ENCODE results near the gene SPAG7. TPM values are rescaled to one million over a fixed set of nuclear protein-coding genes. Genes with fewer than 3 reads are reported as not detected.

SPAG7 gene
- total RNA-seq, result 10 to 100 TPM; 18.6 to 19.8 TPM
- polyA plus RNA-seq, result 10 to 100 TPM; 32.1 to 66.3 TPM

- no peak for TF ChIP-seq FOXA2 (IDR thresholded peaks at IDR 0.05)
- no peak for TF ChIP-seq FOXA1 (IDR thresholded peaks at IDR 0.05)
- TF ChIP-seq CTCF (IDR thresholded peaks at IDR 0.05; ENCODE audit: low read depth, low read length, missing input control), result no peak
- TF ChIP-seq NR2F2 (IDR thresholded peaks at IDR 0.05), result no peak
- TF ChIP-seq ATF3 (IDR thresholded peaks at IDR 0.05), result no peak
- TF ChIP-seq HNF4G (IDR thresholded peaks at IDR 0.05), result peak; percentile 18
- peak; percentile 19 for TF ChIP-seq MAX (IDR thresholded peaks at IDR 0.05)
- TF ChIP-seq EGR1 (IDR thresholded peaks at IDR 0.05; ENCODE audit: low read depth in 2 of 2), result peak; percentile 95 to 97
- TF ChIP-seq SP1 (IDR thresholded peaks at IDR 0.05), result peak; percentile 74
- peak; percentile 57 for TF ChIP-seq REST (IDR thresholded peaks at IDR 0.05)
- peak; percentile 26 to 50 for TF ChIP-seq JUND (IDR thresholded peaks at IDR 0.05)
- TF ChIP-seq RAD21 (IDR thresholded peaks at IDR 0.05), result peak; percentile 62 to 72
- TF ChIP-seq GABPA (IDR thresholded peaks at IDR 0.05 in 1 of 2, conservative IDR thresholded peaks at IDR 0.05 in 1 of 2), result peak in 1 of 2 donors; percentile 56
- peak; percentile 10 for TF ChIP-seq ZBTB33 (IDR thresholded peaks at IDR 0.05)
- TF ChIP-seq TAF1 (conservative IDR thresholded peaks at IDR 0.05), result peak; percentile 17
- TF ChIP-seq YY1 (IDR thresholded peaks at IDR 0.05), result peak; percentile 99
- TF ChIP-seq RXRA (IDR thresholded peaks at IDR 0.05), result peak; percentile 68 to 85
- TF ChIP-seq HNF4A (conservative IDR thresholded peaks at IDR 0.05), result peak; percentile 26 to 46
- Histone ChIP-seq H3K9ac (ENCODE audit: low read depth in 1 of 2, low read length in 2 of 2) (peak within 1 kb of the TSS; percentile 84 to 92), H3K4me1 (ENCODE audit: control insufficient read depth in 4 of 4, insufficient read depth in 4 of 4, low read length in 3 of 4) (peaks cover 7 to 49% (median 31%) of the 10 kb centered on the region in 4 donors), H3K4me3 (ENCODE audit: low read depth in 1 of 3, low read length in 3 of 3) (peak within 1 kb of the TSS; percentile 74 to 98 (median 97)), H3K9me3 (ENCODE audit: control insufficient read depth in 4 of 4, low read length in 3 of 4) (no peaks in the 10 kb centered on the region), H3K27ac (ENCODE audit: low read depth in 1 of 2, low read length in 2 of 2) (peak within 1 kb of the TSS; percentile 97 to 99), H3K27me3 (ENCODE audit: control insufficient read depth in 4 of 4, insufficient read depth in 4 of 4, low read length in 3 of 4) (no peaks in the 10 kb centered on the region), H3K36me3 (ENCODE audit: control insufficient read depth in 4 of 4, insufficient read depth in 3 of 4, low read depth in 1 of 4, low read length in 3 of 4) (peaks cover 0 to 5% (median 3%) of the 10 kb centered on the region in 4 donors)
- peak; percentile 97 for DNase-seq (ENCODE audit: low spot score)
- under 1% methylated on average over 66 of the region's 66 CpGs for WGBS
These were observed at the start of gene SPAG7 for GRCh38 chr17:4967539-4968485. SPAG7 (minus strand) TSS chr17:4967817; CDS start chr17:4967804, 13 bp downstream.
